PC-3 (cell line): ENCODE measurements around the gene HDLBP. TPM values are rescaled to one million over a fixed set of nuclear protein-coding genes. Genes with fewer than 3 reads are reported as not detected.

Experiments used
- ATAC-seq: fragments of 200-7000 bp; cut with Tn5 transposase; 2 replicates; pipeline ENCODE4 v1.9.1; 2020; ENCODE audit warnings: mild to moderate bottlenecking, moderate library complexity
- BruUV-seq: library from RNA; stranded (reverse); fragments of 400-500 nt; replicated peaks from 2 replicates; lab custom pipeline; 2021; lab: Mats Ljungman, UMichigan
- CTCF ChIA-PET: fragments of 300-600 bp; sonication (Branson Sonifier 250); formaldehyde crosslinking; loops from one replicate; lab custom pipeline; 2022; ENCODE audit warnings: antibody characterized with exemption; lab: Charles Lee
- POLR2A ChIA-PET: fragments of 300-600 bp; sonication (Branson Sonifier 250); formaldehyde crosslinking; loops from one replicate; lab custom pipeline; 2022; ENCODE audit warnings: antibody characterized with exemption; ENCODE audit not compliant: unreplicated experiment; lab: Charles Lee
- DNase-seq: peaks from one replicate; pipeline ENCODE4 v3.0.0-alpha.2; 2015
- H2AFZ ChIP-seq: fragments of 300-600 bp; sonication (generic); 2 replicates; pipeline ENCODE4 v1.6.0; 2016; ENCODE audit warnings: antibody characterized with exemption, low read length
- H3F3A ChIP-seq: fragments of 300-600 bp; sonication (generic); one replicate; pipeline ENCODE4 v1.6.0; 2017; ENCODE audit warnings: antibody characterized with exemption, low read length, control low read depth, mild to moderate bottlenecking; ENCODE audit not compliant: unreplicated experiment
- H3K27ac ChIP-seq: fragments of 300-600 bp; sonication (generic); 2 replicates; pipeline ENCODE4 v1.5.1; 2016; ENCODE audit warnings: mild to moderate bottlenecking, low read length
- H3K27me3 ChIP-seq: fragments of 300-600 bp; sonication (generic); 2 replicates; pipeline ENCODE4 v1.6.1; 2016; ENCODE audit warnings: low read length, mixed read lengths
- H3K36me3 ChIP-seq: fragments of 300-600 bp; sonication (generic); 2 replicates; pipeline ENCODE4 v1.6.1; 2016; ENCODE audit warnings: low read depth, mixed run types, low read length, mixed read lengths
- H3K4me1 ChIP-seq: fragments of 300-600 bp; sonication (generic); 2 replicates; pipeline ENCODE4 v1.5.1; 2016; ENCODE audit warnings: low read length; ENCODE audit not compliant: insufficient read depth
- H3K4me2 ChIP-seq: fragments of 300-600 bp; sonication (generic); 2 replicates; pipeline ENCODE4 v1.6.0; 2016; ENCODE audit warnings: low read length
- H3K4me3 ChIP-seq: fragments of 300-600 bp; sonication (generic); 2 replicates; pipeline ENCODE4 v1.5.1; 2016; ENCODE audit warnings: mild to moderate bottlenecking, low read length, mixed read lengths
- H3K79me2 ChIP-seq: fragments of 300-600 bp; sonication (generic); 2 replicates; pipeline ENCODE4 v1.6.1; 2017; ENCODE audit warnings: low read length, mixed read lengths
- H3K9ac ChIP-seq: fragments of 300-600 bp; sonication (generic); 2 replicates; pipeline ENCODE4 v1.6.0; 2016; ENCODE audit warnings: mild to moderate bottlenecking, low read length
- H3K9me2 ChIP-seq: fragments of 300-600 bp; sonication (generic); replicated peaks from 2 replicates; pipeline ENCODE4 v1.6.1; 2016; ENCODE audit warnings: mixed run types, low read length, mixed read lengths
- H3K9me3 ChIP-seq: fragments of 300-600 bp; sonication (generic); 2 replicates; pipeline ENCODE4 v1.6.1; 2016; ENCODE audit warnings: low read length, mixed read lengths
- H4K20me1 ChIP-seq: fragments of 300-600 bp; sonication (generic); 2 replicates; pipeline ENCODE4 v1.6.1; 2016; ENCODE audit warnings: low read length, mixed read lengths
- CTCF ChIP-seq: fragments of 300-600 bp; sonication (generic); conservative IDR thresholded peaks from 2 replicates; pipeline ENCODE4 v1.5.1; 2017; ENCODE audit warnings: antibody characterized with exemption, low read depth, mild to moderate bottlenecking, low read length
- EZH2 ChIP-seq: fragments of 300-600 bp; sonication (generic); IDR thresholded peaks from one replicate; pipeline ENCODE4 v1.6.1; 2017; ENCODE audit warnings: antibody characterized with exemption, mild to moderate bottlenecking, low read length; ENCODE audit not compliant: unreplicated experiment
- EZH2phosphoT487 ChIP-seq: fragments of 300-600 bp; sonication (generic); IDR thresholded peaks from 2 replicates; pipeline ENCODE4 v1.6.1; 2018; ENCODE audit warnings: mild to moderate bottlenecking, antibody characterized with exemption, low read length, borderline replicate concordance
- intact Hi-C: fragments of 100-400 bp; cut with micrococcal nuclease; formaldehyde crosslinking; loops from 2 replicates; pipeline ENCODE4 v1.9.0; 2023
- total RNA-seq: library from RNA; depleted of rRNA; stranded (reverse); fragments of >200 nt; gene quantifications from 2 replicates; pipeline ENCODE4 v1.2.3, GENCODE V29; 2014

The HDLBP gene
- total RNA-seq, 1 experiment from 2014 or later: 410 TPM

GRCh38 chr2:241189093-241189855, 126.2 kb downstream of the HDLBP start:
- DNase-seq (no peak), ATAC-seq (no peak)
- no peaks in the 10 kb centered on the region for H3K9me2 ChIP-seq
- H3K4me1 ChIP-seq: no peaks in the 10 kb centered on the region
- H3K36me3 ChIP-seq: no peaks in the 10 kb centered on the region
- H2AFZ ChIP-seq: no peak overlapping the region
- H3K9ac ChIP-seq: no peak overlapping the region
- H3K27me3 ChIP-seq: no peaks in the 10 kb centered on the region
- no peaks in the 10 kb centered on the region for H3K79me2 ChIP-seq
- no peak overlapping the region for H3K4me2 ChIP-seq
- TF ChIP-seq CTCF (no peak), EZH2 (no peak), EZH2phosphoT487 (no peak)
- no peak overlapping the region for H3K4me3 ChIP-seq
- no peaks in the 10 kb centered on the region for H4K20me1 ChIP-seq
- BruUV-seq: no TSS peak
- ChIA-PET POLR2A (no interaction called here), CTCF (no interaction called here)
- H3K27ac ChIP-seq: no peak overlapping the region
- no peaks in the 10 kb centered on the region for H3K9me3 ChIP-seq
- no peaks in the 10 kb centered on the region for H3F3A ChIP-seq
- intact Hi-C loops: no loop called here

GRCh38 chr2:241188361-241189092, 126.9 kb downstream of the HDLBP start, which contains the start of gene ANO7:
ANO7 (plus strand) TSS chr2:241188677; CDS start chr2:241190064, 1,387 bp downstream.
- Histone ChIP-seq H2AFZ (no peak within 1 kb of the TSS), H3K27me3 (no peaks in the 10 kb centered on the region), H3K4me3 (no peak within 1 kb of the TSS), H3K9me3 (no peaks in the 10 kb centered on the region), H4K20me1 (no peaks in the 10 kb centered on the region), H3K4me2 (no peak within 1 kb of the TSS), H3K27ac (no peak within 1 kb of the TSS), H3F3A (no peaks in the 10 kb centered on the region), H3K4me1 (no peaks in the 10 kb centered on the region), H3K9me2 (no peaks in the 10 kb centered on the region), H3K36me3 (no peaks in the 10 kb centered on the region), H3K79me2 (no peaks in the 10 kb centered on the region), H3K9ac (no peak within 1 kb of the TSS)
- BruUV-seq: no TSS peak
- peak; percentile 5 for DNase-seq
- ChIA-PET CTCF (no interaction called here), POLR2A (no interaction called here)
- no peak for TF ChIP-seq EZH2
- no peak for TF ChIP-seq CTCF
- no peak for TF ChIP-seq EZH2phosphoT487
- ATAC-seq: peak; percentile 59
- intact Hi-C loops: no loop called here

GRCh38 chr2:241187918-241188234, 127.6 kb downstream of the HDLBP start:
- BruUV-seq: no TSS peak
- no peak overlapping the region for H3K4me2 ChIP-seq
- no peak for DNase-seq
- ChIA-PET CTCF (no interaction called here), POLR2A (no interaction called here)
- H3K79me2 ChIP-seq: no peaks in the 10 kb centered on the region
- H3F3A ChIP-seq: no peaks in the 10 kb centered on the region
- no peaks in the 10 kb centered on the region for H3K9me3 ChIP-seq
- H3K9me2 ChIP-seq: no peaks in the 10 kb centered on the region
- no peaks in the 10 kb centered on the region for H3K27me3 ChIP-seq
- no peaks in the 10 kb centered on the region for H3K36me3 ChIP-seq
- H3K4me3 ChIP-seq: no peak overlapping the region
- H3K9ac ChIP-seq: no peak overlapping the region
- H3K4me1 ChIP-seq: no peaks in the 10 kb centered on the region
- H4K20me1 ChIP-seq: no peaks in the 10 kb centered on the region
- TF ChIP-seq CTCF: no peak
- no peak for TF ChIP-seq EZH2
- no peak for TF ChIP-seq EZH2phosphoT487
- intact Hi-C loops: no loop called here
- no peak overlapping the region for H3K27ac ChIP-seq
- H2AFZ ChIP-seq: no peak overlapping the region
- no peak for ATAC-seq
